Lung (tissue), 12 donors: Measurements from ENCODE around the gene ALG11. TPM values are rescaled to one million over a fixed set of nuclear protein-coding genes. Genes with fewer than 3 reads are reported as not detected.

Experiments used
- ATAC-seq: fragments of 200-7000 bp; cut with Tn5 transposase; one replicate; pipeline ENCODE4 v1.9.1; 2020; ENCODE audit warnings: moderate number of reproducible peaks; ENCODE audit not compliant: insufficient read depth, low FRiP score
- DNase-seq, 3 donors: peaks; one replicate each; pipeline ENCODE4 v3.0.0-alpha.2; 2013 to 2017
- H3K27ac ChIP-seq, 2 donors: one replicate each; pipeline ENCODE4 v1.5.1; 2013; ENCODE audit warnings: mild to moderate bottlenecking in 2 of 2, moderate library complexity in 2 of 2, control low read depth in 1 of 2, inconsistent platforms in 1 of 2, low read depth in 1 of 2, low read length in 1 of 2
- H3K27me3 ChIP-seq, 3 donors: one replicate each; pipeline ENCODE4 v1.5.1; 2013; ENCODE audit warnings: low read length in 2 of 3; ENCODE audit not compliant: control insufficient read depth in 3 of 3, insufficient read depth in 3 of 3
- H3K36me3 ChIP-seq, 4 donors: one replicate each; pipeline ENCODE4 v1.5.1; 2013; ENCODE audit warnings: low read length in 4 of 4, mild to moderate bottlenecking in 1 of 4, moderate library complexity in 1 of 4; ENCODE audit not compliant: control insufficient read depth in 4 of 4, insufficient read depth in 4 of 4
- H3K4me1 ChIP-seq, 5 donors: one replicate each; pipeline ENCODE4 v1.5.1; 2013; ENCODE audit warnings: low read length in 5 of 5, mild to moderate bottlenecking in 2 of 5, moderate library complexity in 1 of 5; ENCODE audit not compliant: control insufficient read depth in 5 of 5, insufficient read depth in 5 of 5
- H3K4me3 ChIP-seq: one replicate; pipeline ENCODE4 v1.5.1; 2013; ENCODE audit warnings: mild to moderate bottlenecking, control low read depth, moderate library complexity
- H3K9ac ChIP-seq, 2 donors: one replicate each; pipeline ENCODE4 v1.5.1; 2013; ENCODE audit warnings: low read length in 2 of 2, control low read depth in 1 of 2; ENCODE audit not compliant: insufficient read depth in 1 of 2
- H3K9me3 ChIP-seq, 4 donors: one replicate each; pipeline ENCODE4 v1.5.1; 2013; ENCODE audit warnings: low read length in 3 of 4, mild to moderate bottlenecking in 1 of 4, moderate library complexity in 1 of 4; ENCODE audit not compliant: control insufficient read depth in 4 of 4, insufficient read depth in 3 of 4
- CTCF ChIP-seq: IDR thresholded peaks from 2 replicates; pipeline ENCODE4 v1.5.1; 2012; ENCODE audit warnings: mild to moderate bottlenecking; ENCODE audit errors: control extremely low read depth, extremely low read depth
- WGBS, 2 donors: extraction: QIAGEN DNeasy Blood & Tissue Kit; methylation state at CpG; one replicate each; pipeline ENCODE4 v1.1.7; 2013; 5-methylcytosine and 5-hydroxymethylcytosine counted together
- polyA plus RNA-seq, 2 donors: library from polyadenylated mRNA; stranded (reverse); fragments of 200-250 nt; gene quantifications; one replicate each; pipeline ENCODE4 v1.2.1, GENCODE V29; 2013
- total RNA-seq, 2 donors: library from RNA; depleted of rRNA in 1 of 2; stranded (reverse); fragments of >200 nt in 1 of 2; gene quantifications; one replicate each; pipeline ENCODE4 v1.2.1, GENCODE V29; 2014 to 2021
- donor health status: control.
- donor health status: control.
- donor health status: Bipolar disorder and iron deficiency.
- donor health status: healthy.
- donor health status: DM: yes; HTN: yes; CAD: no.

Gene ALG11
- total and polyA plus RNA-seq, 4 donors = 5.3 to 31.3 (median 16.5) TPM

DNA sequence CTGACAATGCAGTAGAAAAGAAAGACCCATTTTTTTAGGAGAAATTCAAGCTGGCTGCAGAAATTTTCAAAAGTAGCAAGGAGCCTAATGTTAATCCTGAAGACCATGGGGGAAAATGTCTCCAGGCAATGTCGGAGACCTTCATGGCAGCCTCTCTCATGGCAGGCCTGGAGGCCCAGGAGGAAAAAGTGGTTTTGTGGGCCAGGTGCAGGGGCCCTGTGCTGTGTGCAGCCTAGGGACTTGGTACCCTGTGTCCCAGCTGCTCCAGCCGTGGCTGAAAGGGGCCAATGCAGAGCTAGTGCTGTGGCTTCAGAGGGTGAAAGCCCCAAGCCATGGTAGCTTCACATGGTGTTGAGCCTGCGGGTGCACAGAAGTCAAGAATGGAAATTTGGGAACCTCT lies 4.1 kb downstream of the ALG11 start:
- Histone ChIP-seq H3K9ac (no peak overlapping the region), H3K27ac (no peak overlapping the region), H3K36me3 (peaks cover 4 to 21% (median 5%) of the 10 kb centered on the region in 4 donors), H3K4me1 (peaks cover 0 to 10% (median 3%) of the 10 kb centered on the region in 5 donors), H3K27me3 (no peaks in the 10 kb centered on the region), H3K9me3 (no peaks in the 10 kb centered on the region), H3K4me3 (no peak overlapping the region)
- ATAC-seq (no peak), DNase-seq (no peak)
- 97 to 98% methylated on average over 3 of the region's 3 CpGs for WGBS, 2 donors
- no peak for TF ChIP-seq CTCF

DNA sequence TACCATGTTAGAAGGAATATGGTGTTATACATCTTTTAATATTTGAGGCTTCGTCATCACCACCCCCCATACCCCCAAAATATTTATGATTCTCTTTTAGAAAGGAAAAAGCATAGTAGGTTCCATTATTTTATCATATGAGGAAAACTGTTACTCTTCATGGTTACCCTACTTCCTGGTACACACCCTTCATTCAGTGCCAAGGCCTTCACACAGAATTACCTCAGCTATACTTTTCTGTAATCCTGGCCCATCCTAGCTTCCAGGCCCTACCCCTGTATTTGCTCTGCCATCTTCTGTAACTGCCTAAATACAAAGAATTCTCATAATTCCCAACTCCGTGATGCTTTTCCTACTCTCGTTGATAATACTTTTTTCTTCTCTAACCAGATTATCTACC lies 8.0 kb downstream of the ALG11 start:
- no peak for ATAC-seq
- peaks cover 10 to 24% (median 16%) of the 10 kb centered on the region in 4 donors for H3K36me3 ChIP-seq

GRCh38 chr13:52022356-52022755 lies 10.2 kb downstream of the ALG11 start:
- Histone ChIP-seq H3K36me3 (peaks cover 17 to 41% (median 25%) of the 10 kb centered on the region in 4 donors), H3K27ac (no peak overlapping the region), H3K4me3 (no peak overlapping the region), H3K9ac (no peak overlapping the region), H3K4me1 (peaks cover 0 to 8% (median 0%) of the 10 kb centered on the region in 5 donors), H3K9me3 (peaks cover 0 to 4% (median 0%) of the 10 kb centered on the region in 4 donors), H3K27me3 (no peaks in the 10 kb centered on the region)
- ATAC-seq (no peak), DNase-seq (no peak)
- TF ChIP-seq CTCF = no peak
- WGBS, 2 donors = 98 to 100% methylated on average over 2 of the region's 2 CpGs

More for the DNA sequence above, 8.0 kb downstream of the ALG11 start:
- 96 to 98% methylated on average over 3 of the region's 3 CpGs for WGBS, 2 donors
- no peak overlapping the region for H3K9ac ChIP-seq
- DNase-seq = no peak
- H3K9me3 ChIP-seq = no peaks in the 10 kb centered on the region
- H3K27me3 ChIP-seq = no peaks in the 10 kb centered on the region
- no peak overlapping the region for H3K27ac ChIP-seq
- TF ChIP-seq CTCF = no peak
- H3K4me1 ChIP-seq = no peaks in the 10 kb centered on the region
- no peak overlapping the region for H3K4me3 ChIP-seq

DNA sequence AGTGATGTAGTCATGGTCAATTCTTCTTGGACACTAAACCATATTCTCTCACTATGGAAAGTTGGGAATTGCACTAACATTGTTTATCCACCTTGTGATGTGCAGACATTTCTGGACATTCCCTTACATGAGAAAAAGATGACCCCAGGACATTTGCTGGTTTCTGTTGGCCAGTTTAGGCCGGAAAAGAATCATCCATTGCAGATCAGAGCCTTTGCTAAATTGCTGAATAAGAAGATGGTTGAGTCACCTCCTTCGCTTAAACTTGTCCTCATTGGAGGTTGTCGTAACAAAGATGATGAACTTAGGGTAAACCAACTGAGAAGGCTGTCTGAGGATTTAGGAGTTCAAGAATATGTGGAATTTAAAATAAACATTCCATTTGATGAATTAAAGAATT lies 12.3 kb downstream of the ALG11 start, which contains the start of gene UTP14C:
Gene UTP14C (plus strand): TSS at position 211 of the 400 bp plus-strand sequence. CDS start 4,114 bp downstream, outside the sequence.
- peaks cover 20 to 57% (median 34%) of the 10 kb centered on the region in 4 donors for H3K36me3 ChIP-seq
- no peak for ATAC-seq

More for the DNA sequence above, 12.3 kb downstream of the ALG11 start, which contains the start of gene UTP14C:
- DNase-seq = no peak
- no peak within 1 kb of the TSS for H3K4me3 ChIP-seq
- H3K27me3 ChIP-seq = no peaks in the 10 kb centered on the region
- WGBS, 2 donors = 95 to 97% methylated on average over 3 of the region's 3 CpGs
- H3K9me3 ChIP-seq = peaks cover 0 to 5% (median 0%) of the 10 kb centered on the region in 4 donors
- no peak within 1 kb of the TSS for H3K27ac ChIP-seq
- H3K4me1 ChIP-seq = peaks cover 0 to 8% (median 0%) of the 10 kb centered on the region in 5 donors
- no peak for TF ChIP-seq CTCF
- H3K9ac ChIP-seq = no peak within 1 kb of the TSS
